Right ventricle myocardium inferior (tissue), 1 donor: ENCODE measurements around the gene BTF3. TPM values are rescaled to one million over a fixed set of nuclear protein-coding genes. Genes with fewer than 3 reads are reported as not detected.
"Not testable (repeated sequence)": the region's sequence is repeated elsewhere in the genome, so short reads cannot be mapped to it uniquely, and the experiment has no call there.

Experiments
- ATAC-seq: fragments of 200-7000 bp; cut with Tn5 transposase; one replicate; pipeline ENCODE4 v1.9.1; 2020; ENCODE audit warnings: mild to moderate bottlenecking, moderate library complexity
- DNase-seq: peaks from one replicate; pipeline ENCODE4 v3.0.0; 2021; ENCODE audit errors: missing footprints
- intact Hi-C: fragments of 100-400 bp; cut with DNase I; formaldehyde crosslinking; loops from one replicate; pipeline ENCODE4 v1.11.0; 2022
- total RNA-seq: library from RNA; stranded (reverse); fragmentation: NEBNext Ultra II Directional; extraction: Animal tissue kit (Norgen Biotek cat#: 25700); gene quantifications from one replicate; pipeline ENCODE4 v1.2.1, GENCODE V29; 2021
- donor health status: DM: no; HTN: yes; CAD: no; lungs with severe emphysema.

BTF3 gene
- total RNA-seq, 1 donor from 2014 or later, result 391 TPM

GRCh38 chr5:73482383-73483136 is 15.7 kb upstream of the BTF3 start:
- no peak for ATAC-seq
- intact Hi-C loops, result no loop called here

GRCh38 chr5:73483676-73484075 is 14.6 kb upstream of the BTF3 start:
- intact Hi-C loops, result no loop called here
- no peak for DNase-seq
- ATAC-seq, result no peak

More at GRCh38 chr5:73482383-73483136, 15.7 kb upstream of the BTF3 start:
- no peak for DNase-seq

GRCh38 chr5:73484511-73484910 is 13.7 kb upstream of the BTF3 start:
- no peak for DNase-seq
- intact Hi-C loops, result no loop called here
- no peak for ATAC-seq

- intact Hi-C loops, result no loop called here
- ATAC-seq (no peak), DNase-seq (no peak)
Measured at GRCh38 chr5:73485715-73486114, 12.5 kb upstream of the BTF3 start.

- DNase-seq (no peak), ATAC-seq (no peak)
- intact Hi-C loops, result no loop called here
Measured at GRCh38 chr5:73486119-73486899, 11.9 kb upstream of the BTF3 start.

GRCh38 chr5:73487257-73487656 is 11.0 kb upstream of the BTF3 start:
- DNase-seq, ATAC-seq, intact Hi-C loops: not testable (repeated sequence)

- intact Hi-C loops, result no loop called here
- ATAC-seq (no peak), DNase-seq (no peak)
Measured at GRCh38 chr5:73487815-73488214, 10.4 kb upstream of the BTF3 start.

- intact Hi-C loops, result no loop called here
- DNase-seq, result no peak
Measured at GRCh38 chr5:73488806-73489205, 9.4 kb upstream of the BTF3 start.

GRCh38 chr5:73490088-73490487 is 8.2 kb upstream of the BTF3 start:
- intact Hi-C loops, result no loop called here
- no peak for DNase-seq
- no peak for ATAC-seq

More at GRCh38 chr5:73488806-73489205, 9.4 kb upstream of the BTF3 start:
- ATAC-seq, result no peak

DNA sequence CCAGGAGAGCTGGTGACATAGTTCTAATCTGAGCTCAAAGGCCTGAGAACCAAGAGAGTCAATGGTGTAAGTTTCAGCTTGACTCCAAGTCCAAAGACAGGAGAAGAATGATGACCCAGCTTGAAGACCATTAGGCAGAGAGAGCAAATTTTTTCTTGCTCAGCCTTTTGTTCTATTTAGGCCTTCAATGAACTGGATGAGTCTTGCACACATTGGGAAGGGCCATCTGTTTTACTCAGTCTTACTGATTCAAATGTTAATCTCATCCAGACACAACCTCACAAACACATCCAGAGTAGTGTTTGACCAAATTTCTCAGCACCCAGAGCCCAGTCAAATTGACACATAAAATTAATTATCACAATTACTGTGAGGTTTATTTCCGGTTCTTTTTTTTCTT is 7.1 kb upstream of the BTF3 start:
- no peak for DNase-seq
- intact Hi-C loops, result no loop called here
- ATAC-seq, result no peak

GRCh38 chr5:73493421-73493820 is 4.8 kb upstream of the BTF3 start:
- intact Hi-C loops, result no loop called here
- no peak for ATAC-seq
- no peak for DNase-seq

DNA sequence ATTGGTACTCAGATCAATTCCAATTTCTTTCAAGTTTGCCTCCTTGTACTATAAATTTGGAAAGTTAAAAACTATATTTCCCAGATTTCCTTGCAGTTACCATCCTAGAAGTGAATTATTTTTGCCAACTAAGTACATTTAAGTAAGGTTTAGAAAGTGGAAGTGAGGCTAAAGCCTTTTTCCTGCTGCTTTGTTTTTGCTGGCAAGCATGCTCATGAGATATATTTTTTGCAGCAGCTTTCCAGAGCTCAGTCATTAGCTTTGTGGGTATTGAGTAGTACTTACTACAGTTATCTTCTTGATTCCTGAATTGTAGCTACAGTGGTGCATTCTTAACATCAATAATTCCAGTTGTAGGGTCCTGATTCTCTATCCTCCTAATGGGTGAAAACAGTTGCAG is 3.5 kb upstream of the BTF3 start:
- DNase-seq (no peak), ATAC-seq (no peak)
- intact Hi-C loops, result no loop called here

DNA sequence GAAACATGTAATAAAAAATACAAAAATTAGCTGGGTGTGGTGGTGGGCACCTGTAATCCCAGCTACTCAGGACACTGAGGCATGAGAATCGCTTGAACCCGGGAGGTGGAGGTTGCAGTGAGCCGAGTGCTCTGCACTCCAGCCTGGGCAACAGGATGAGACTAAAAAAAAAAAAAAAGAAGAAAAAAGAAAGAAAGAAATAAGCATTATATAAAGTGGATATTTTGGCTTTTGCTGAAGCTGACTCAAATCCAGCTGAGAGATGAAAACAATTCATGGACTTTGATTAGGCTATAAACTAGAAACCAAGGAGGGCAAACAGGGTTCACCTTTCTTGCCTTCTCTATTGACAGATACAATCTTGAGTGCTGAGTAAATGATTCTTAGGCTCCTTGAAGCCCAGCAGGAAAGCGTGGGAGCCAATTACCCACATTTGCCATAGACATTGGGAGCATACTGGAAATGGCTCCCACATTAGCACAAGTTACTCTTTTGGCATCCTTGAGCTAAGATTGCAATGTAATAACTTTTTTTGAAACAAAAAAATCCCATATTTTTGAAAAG is 2.4 kb upstream of the BTF3 start:
- ATAC-seq, result no peak
- no peak for DNase-seq

GRCh38 chr5:73496984-73497457 is 1.2 kb upstream of the BTF3 start:
- intact Hi-C loops, result no loop called here
- DNase-seq (no peak), ATAC-seq (no peak)

More for the DNA sequence above, 2.4 kb upstream of the BTF3 start:
- intact Hi-C loops, result no loop called here

- ATAC-seq (no peak), DNase-seq (no peak)
- intact Hi-C loops, result no loop called here
Measured at GRCh38 chr5:73497497-73498056, 665 bp upstream of the BTF3 start.

DNA sequence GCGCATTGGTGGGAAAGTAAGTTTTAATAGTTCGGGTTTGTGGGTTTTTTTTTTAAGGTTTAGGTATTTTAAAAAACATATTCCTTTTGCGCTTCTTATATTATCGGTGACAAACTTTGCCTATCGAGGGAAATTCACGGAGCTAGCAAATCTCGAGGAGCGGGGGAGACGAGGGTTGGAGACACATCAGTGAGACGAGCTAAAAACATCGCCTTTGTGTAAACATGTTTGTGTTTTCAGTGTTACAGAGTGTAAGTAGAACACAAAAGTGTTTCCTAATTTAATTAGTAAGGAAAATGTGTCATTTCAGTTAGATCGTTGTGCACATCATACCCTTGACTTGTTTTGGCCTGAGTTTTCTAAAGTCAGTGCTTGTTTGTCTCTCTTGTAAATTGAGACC is 945 bp downstream of the BTF3 start:
- DNase-seq, result no peak
- no peak for ATAC-seq
- intact Hi-C loops, result no loop called here

- intact Hi-C loops, result no loop called here
- no peak for DNase-seq
Measured at GRCh38 chr5:73499756-73500155, 1.5 kb downstream of the BTF3 start.

GRCh38 chr5:73501406-73501805 is 3.2 kb downstream of the BTF3 start:
- DNase-seq, result no peak

More at GRCh38 chr5:73499756-73500155, 1.5 kb downstream of the BTF3 start:
- no peak for ATAC-seq

DNA sequence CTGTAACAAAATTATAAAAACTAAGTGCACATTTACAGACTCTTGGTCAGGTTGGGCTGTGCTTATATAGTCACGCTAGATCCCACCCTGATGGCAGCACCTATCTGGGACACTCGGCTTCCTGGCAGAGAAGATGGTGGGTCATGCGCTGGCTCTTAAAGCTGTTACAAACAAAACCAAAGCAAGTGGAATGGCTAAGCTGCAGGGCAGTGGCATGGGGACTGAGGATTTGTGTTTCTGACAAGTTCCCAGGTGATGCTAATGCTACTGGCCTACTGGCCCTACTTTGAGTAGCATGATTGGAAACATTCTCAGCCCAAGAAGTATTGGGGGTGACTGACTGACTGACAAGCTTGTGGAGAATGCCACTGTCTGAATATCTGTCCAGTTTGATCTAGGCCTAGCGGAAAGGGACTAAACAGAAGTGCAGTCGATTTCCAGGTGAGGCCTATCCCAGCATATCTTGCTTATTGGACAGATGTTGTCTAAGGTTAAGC is 8.3 kb downstream of the BTF3 start:
- no peak for DNase-seq
- no peak for ATAC-seq
- intact Hi-C loops, result no loop called here

More at GRCh38 chr5:73501406-73501805, 3.2 kb downstream of the BTF3 start:
- intact Hi-C loops, result no loop called here
- ATAC-seq, result no peak
